Neural progenitor cell (in vitro differentiated cells): Measurements from ENCODE around the gene HMG20A. TPM values are rescaled to one million over a fixed set of nuclear protein-coding genes. Genes with fewer than 3 reads are reported as not detected.

Experiments used
- DNase-seq: peaks from one replicate; pipeline ENCODE4 v3.0.0-alpha.2; 2016; ENCODE audit warnings: low spot score
- H2AFZ ChIP-seq: fragments of 200-600 bp; sonication (generic); replicated peaks from 2 replicates; pipeline ENCODE4 v1.6.1; 2016; ENCODE audit warnings: antibody characterized with exemption
- H3F3A ChIP-seq: fragments of 200-600 bp; sonication (generic); 2 replicates; pipeline ENCODE4 v1.6.1; 2016; ENCODE audit warnings: antibody characterized with exemption, low read depth
- H3K27ac ChIP-seq: fragments of 200-600 bp; sonication (generic); 2 replicates; pipeline ENCODE4 v1.5.1; 2016; ENCODE audit warnings: mild to moderate bottlenecking
- H3K27me3 ChIP-seq: fragments of 200-600 bp; sonication (generic); 2 replicates; pipeline ENCODE4 v1.6.1; 2016; ENCODE audit warnings: mild to moderate bottlenecking, moderate library complexity
- H3K36me3 ChIP-seq: fragments of 200-600 bp; sonication (generic); 2 replicates; pipeline ENCODE4 v1.5.1; 2016
- H3K4me1 ChIP-seq: fragments of 200-600 bp; sonication (generic); 2 replicates; pipeline ENCODE4 v1.6.1; 2016; ENCODE audit warnings: mixed run types
- H3K4me2 ChIP-seq: fragments of 200-600 bp; sonication (generic); 2 replicates; pipeline ENCODE4 v1.6.1; 2016
- H3K4me3 ChIP-seq: fragments of 200-600 bp; sonication (generic); 2 replicates; pipeline ENCODE4 v1.5.1; 2016
- H3K79me2 ChIP-seq: fragments of 200-600 bp; sonication (generic); 2 replicates; pipeline ENCODE4 v1.6.1; 2016; ENCODE audit warnings: low read depth
- H3K9ac ChIP-seq: fragments of 200-600 bp; sonication (generic); 2 replicates; pipeline ENCODE4 v1.6.1; 2016
- H3K9me3 ChIP-seq: fragments of 200-600 bp; sonication (generic); 2 replicates; pipeline ENCODE4 v1.5.1; 2016; ENCODE audit warnings: low read depth
- H4K20me1 ChIP-seq: fragments of 200-600 bp; sonication (generic); 2 replicates; pipeline ENCODE4 v1.6.1; 2016; ENCODE audit warnings: low read depth
- H3K27ac Mint-ChIP-seq: 3 replicates; pipeline ENCODE4 v1.8.0; 2021; ENCODE audit warnings: mixed read lengths
- H3K27me3 Mint-ChIP-seq: 2 replicates; pipeline ENCODE4 v1.8.0; 2022; ENCODE audit warnings: low read depth, mild to moderate bottlenecking, inconsistent platforms, moderate library complexity, mixed read lengths; ENCODE audit not compliant: insufficient read depth
- H3K36me3 Mint-ChIP-seq: 3 replicates; pipeline ENCODE4 v1.8.0; 2021; ENCODE audit warnings: mixed read lengths
- H3K4me1 Mint-ChIP-seq: 3 replicates; pipeline ENCODE4 v1.8.0; 2021; ENCODE audit warnings: mixed read lengths
- H3K4me3 Mint-ChIP-seq: 3 replicates; pipeline ENCODE4 v1.8.0; 2021; ENCODE audit warnings: mild to moderate bottlenecking, moderate library complexity, mixed read lengths
- H3K9me3 Mint-ChIP-seq: 3 replicates; pipeline ENCODE4 v1.8.0; 2020; ENCODE audit warnings: mixed read lengths
- EZH2 ChIP-seq: fragments of 200-600 bp; sonication (generic); IDR thresholded peaks from 2 replicates; pipeline ENCODE4 v1.6.1; 2017; ENCODE audit warnings: antibody characterized with exemption, mild to moderate bottlenecking, moderate library complexity
- EZH2phosphoT487 ChIP-seq: fragments of 200-600 bp; sonication (generic); IDR thresholded peaks from 2 replicates; pipeline ENCODE4 v1.6.1; 2017; ENCODE audit warnings: antibody characterized with exemption
- total RNA-seq: library from RNA; depleted of rRNA; stranded (reverse); fragments of >200 nt; gene quantifications from 2 replicates; pipeline ENCODE4 v1.2.3, GENCODE V29; 2015; ENCODE audit warnings: low replicate concordance
- TF ChIP-seq, protein P1 (sequence below): fragments of 200-600 bp; sonication (generic); IDR thresholded peaks from 2 replicates; pipeline ENCODE4 v1.5.1; 2017; ENCODE audit warnings: antibody characterized with exemption, mild to moderate bottlenecking

HMG20A gene
- total RNA-seq, 1 donor from 2014 or later, result 75.6 TPM

DNA sequence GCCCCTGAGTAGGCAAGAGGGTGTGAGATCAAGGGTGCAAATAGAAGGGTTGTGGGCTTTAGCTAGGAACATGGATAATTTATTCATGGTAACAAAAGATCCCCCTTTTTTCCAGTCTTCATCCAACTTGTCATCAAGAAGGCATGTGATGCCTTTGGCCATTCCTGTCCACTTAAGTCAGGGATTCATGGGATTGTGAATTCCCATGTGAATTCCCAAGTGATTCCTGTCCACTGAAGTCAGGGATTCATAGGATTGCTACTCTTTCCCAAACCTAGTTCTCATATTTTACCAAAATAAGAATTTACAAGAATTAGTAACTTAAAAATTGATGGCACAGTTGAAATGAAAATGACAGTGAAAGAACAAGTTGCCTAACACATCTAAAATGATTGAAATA, 40.8 kb downstream of the HMG20A start:
- Mint-ChIP-seq H3K4me3 (no peak overlapping the region), H3K36me3 (peaks cover 22% of the 10 kb centered on the region), H3K27ac (no peak overlapping the region), H3K27me3 (no peaks in the 10 kb centered on the region), H3K4me1 (peaks cover 11% of the 10 kb centered on the region), H3K9me3 (no peaks in the 10 kb centered on the region)
- H3K9ac ChIP-seq, result no peak overlapping the region
- no peak for DNase-seq
- no peak overlapping the region for H3K4me2 ChIP-seq
- H4K20me1 ChIP-seq, result no peaks in the 10 kb centered on the region
- H3K27ac ChIP-seq, result no peak overlapping the region
- H3F3A ChIP-seq, result no peaks in the 10 kb centered on the region
- H3K9me3 ChIP-seq, result no peaks in the 10 kb centered on the region
- no peak overlapping the region for H2AFZ ChIP-seq
- no peaks in the 10 kb centered on the region for H3K79me2 ChIP-seq
- H3K4me1 ChIP-seq, result no peaks in the 10 kb centered on the region
- TF ChIP-seq EZH2 (no peak), EZH2phosphoT487 (no peak)
- TF ChIP-seq, protein P1, sequence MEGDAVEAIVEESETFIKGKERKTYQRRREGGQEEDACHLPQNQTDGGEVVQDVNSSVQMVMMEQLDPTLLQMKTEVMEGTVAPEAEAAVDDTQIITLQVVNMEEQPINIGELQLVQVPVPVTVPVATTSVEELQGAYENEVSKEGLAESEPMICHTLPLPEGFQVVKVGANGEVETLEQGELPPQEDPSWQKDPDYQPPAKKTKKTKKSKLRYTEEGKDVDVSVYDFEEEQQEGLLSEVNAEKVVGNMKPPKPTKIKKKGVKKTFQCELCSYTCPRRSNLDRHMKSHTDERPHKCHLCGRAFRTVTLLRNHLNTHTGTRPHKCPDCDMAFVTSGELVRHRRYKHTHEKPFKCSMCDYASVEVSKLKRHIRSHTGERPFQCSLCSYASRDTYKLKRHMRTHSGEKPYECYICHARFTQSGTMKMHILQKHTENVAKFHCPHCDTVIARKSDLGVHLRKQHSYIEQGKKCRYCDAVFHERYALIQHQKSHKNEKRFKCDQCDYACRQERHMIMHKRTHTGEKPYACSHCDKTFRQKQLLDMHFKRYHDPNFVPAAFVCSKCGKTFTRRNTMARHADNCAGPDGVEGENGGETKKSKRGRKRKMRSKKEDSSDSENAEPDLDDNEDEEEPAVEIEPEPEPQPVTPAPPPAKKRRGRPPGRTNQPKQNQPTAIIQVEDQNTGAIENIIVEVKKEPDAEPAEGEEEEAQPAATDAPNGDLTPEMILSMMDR, result no peak
- no peak overlapping the region for H3K4me3 ChIP-seq
- H3K36me3 ChIP-seq, result no peaks in the 10 kb centered on the region
- no peaks in the 10 kb centered on the region for H3K27me3 ChIP-seq

DNA sequence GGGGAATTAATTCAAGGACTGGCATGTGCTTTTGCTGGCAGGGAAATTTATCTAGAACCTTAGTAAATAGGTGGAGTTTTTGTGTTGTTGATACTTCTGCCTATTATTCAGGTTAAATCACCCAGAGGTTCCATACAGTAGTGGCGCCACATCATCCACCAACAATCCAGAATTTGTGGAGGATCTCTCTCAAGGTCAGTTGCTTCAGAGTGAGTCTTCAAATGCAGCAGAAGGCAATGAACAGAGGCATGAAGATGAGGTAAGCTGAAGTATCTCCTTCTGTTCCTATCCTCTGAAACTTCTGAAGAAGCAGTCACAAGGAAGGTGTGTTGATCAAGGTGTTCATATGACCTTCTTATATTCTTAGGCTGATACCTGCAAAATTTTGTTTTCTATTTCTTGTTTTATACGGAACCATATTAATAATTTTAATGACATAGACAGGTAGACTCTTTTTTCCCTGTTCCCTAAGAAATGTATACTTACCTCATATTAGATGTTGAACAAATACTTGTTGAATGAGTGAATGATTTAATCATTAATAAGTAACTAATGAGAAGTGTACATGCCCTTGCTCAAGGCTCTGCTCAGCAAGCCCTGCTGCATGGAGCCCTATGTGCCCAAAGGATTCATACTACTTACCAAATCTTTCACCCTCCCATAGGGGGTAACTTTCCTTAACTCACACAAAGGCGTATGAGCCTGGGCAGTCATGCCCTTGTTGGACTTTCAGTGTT, 43.6 kb downstream of the HMG20A start:
- Histone ChIP-seq H3K4me2 (no peak overlapping the region), H3K79me2 (no peaks in the 10 kb centered on the region), H4K20me1 (no peaks in the 10 kb centered on the region), H2AFZ (no peak overlapping the region), H3K27ac (no peak overlapping the region), H3K4me3 (no peak overlapping the region), H3F3A (no peaks in the 10 kb centered on the region), H3K9ac (no peak overlapping the region), H3K27me3 (no peaks in the 10 kb centered on the region), H3K4me1 (no peaks in the 10 kb centered on the region), H3K36me3 (no peaks in the 10 kb centered on the region), H3K9me3 (no peaks in the 10 kb centered on the region)
- Mint-ChIP-seq H3K9me3 (no peaks in the 10 kb centered on the region), H3K36me3 (peaks cover 33% of the 10 kb centered on the region), H3K4me1 (no peaks in the 10 kb centered on the region), H3K27me3 (no peaks in the 10 kb centered on the region), H3K4me3 (no peak overlapping the region), H3K27ac (no peak overlapping the region)
- DNase-seq, result no peak
- no peak for TF ChIP-seq EZH2
- TF ChIP-seq EZH2phosphoT487, result no peak
- TF ChIP-seq, protein P1, result no peak

DNA sequence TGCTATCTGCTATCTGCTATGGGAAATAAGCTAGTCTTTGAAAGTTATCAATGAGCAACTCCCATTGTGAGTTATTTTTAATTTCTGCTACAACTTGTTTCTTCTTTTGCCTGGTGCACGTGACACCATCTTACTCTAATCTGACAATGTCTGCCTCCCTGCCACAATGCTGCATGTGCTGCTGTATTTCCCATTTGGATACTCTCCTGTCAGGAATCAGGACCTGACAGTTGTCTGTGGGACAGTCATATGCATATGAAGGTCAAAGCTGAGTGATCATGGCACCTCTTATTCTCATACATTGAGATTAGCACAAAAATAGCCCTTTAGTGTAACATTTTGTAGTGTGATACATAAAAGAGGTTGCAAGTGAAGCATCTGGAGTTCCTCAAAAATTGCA, 45.8 kb downstream of the HMG20A start:
- Mint-ChIP-seq H3K9me3 (no peaks in the 10 kb centered on the region), H3K36me3 (peaks cover 26% of the 10 kb centered on the region), H3K27me3 (no peaks in the 10 kb centered on the region), H3K4me3 (no peak overlapping the region), H3K27ac (no peak overlapping the region), H3K4me1 (no peaks in the 10 kb centered on the region)
- Histone ChIP-seq H2AFZ (no peak overlapping the region), H3K27me3 (no peaks in the 10 kb centered on the region), H3K9me3 (no peaks in the 10 kb centered on the region), H3F3A (no peaks in the 10 kb centered on the region), H3K79me2 (no peaks in the 10 kb centered on the region), H3K36me3 (peaks cover 8% of the 10 kb centered on the region), H3K4me2 (no peak overlapping the region), H3K4me3 (no peak overlapping the region), H3K9ac (no peak overlapping the region), H3K4me1 (no peaks in the 10 kb centered on the region), H4K20me1 (no peaks in the 10 kb centered on the region), H3K27ac (no peak overlapping the region)
- TF ChIP-seq EZH2 (no peak), EZH2phosphoT487 (no peak)
- TF ChIP-seq, protein P1, result no peak
- no peak for DNase-seq
